Kidney (tissue), 14 donors: ENCODE results near the gene STXBP6. TPM values are rescaled to one million over a fixed set of nuclear protein-coding genes. Genes with fewer than 3 reads are reported as not detected.

ENCODE experiments used
- DNase-seq, 5 donors: peaks; one replicate each; pipeline ENCODE4 v3.0.0-alpha.2; 2013 to 2020
- FAIRE-seq: peaks from 2 replicates; lab custom pipeline; 2012; peaks lifted over from hg19 to GRCh38; lab: Jason Lieb, UNC
- H3K27ac ChIP-seq, 2 donors: one replicate each; pipeline ENCODE4 v1.7.0; 2013; ENCODE audit warnings: low read depth in 2 of 2, low read length in 2 of 2, inconsistent platforms in 1 of 2
- H3K27me3 ChIP-seq: one replicate; pipeline ENCODE4 v1.7.1; 2013; ENCODE audit warnings: low read length, inconsistent platforms; ENCODE audit not compliant: control insufficient read depth, insufficient read depth
- H3K36me3 ChIP-seq, 3 donors: one replicate each; pipeline versions ENCODE4 v1.7.0 to v1.7.1; 2013; ENCODE audit warnings: low read length in 3 of 3, control low read depth in 1 of 3, inconsistent platforms in 1 of 3; ENCODE audit not compliant: insufficient read depth in 3 of 3, control insufficient read depth in 2 of 3
- H3K4me1 ChIP-seq, 3 donors: one replicate each; pipeline versions ENCODE4 v1.7.0 to v1.7.1; 2013; ENCODE audit warnings: low read length in 3 of 3, inconsistent platforms in 1 of 3, low read depth in 1 of 3; ENCODE audit not compliant: control insufficient read depth in 2 of 3, insufficient read depth in 2 of 3
- H3K4me3 ChIP-seq, 3 donors: one replicate each; pipeline versions ENCODE4 v1.7.0 to v1.8.1; 2013; ENCODE audit warnings: low read length in 3 of 3, control low read depth in 1 of 3, inconsistent platforms in 1 of 3
- H3K9ac ChIP-seq, 3 donors: one replicate each; pipeline versions ENCODE4 v1.7.0 to v1.7.1; 2013; ENCODE audit warnings: low read length in 3 of 3, control low read depth in 1 of 3, inconsistent platforms in 1 of 3
- H3K9me3 ChIP-seq, 3 donors: one replicate each; pipeline versions ENCODE4 v1.7.0 to v1.7.1; 2013; ENCODE audit warnings: low read length in 3 of 3, control low read depth in 1 of 3, inconsistent platforms in 1 of 3; ENCODE audit not compliant: control insufficient read depth in 2 of 3, insufficient read depth in 1 of 3
- intact Hi-C: fragments of 100-400 bp; cut with DNase I; formaldehyde crosslinking; loops from one replicate; pipeline ENCODE4 v1.11.1; 2022
- polyA plus RNA-seq: library from polyadenylated mRNA; stranded (reverse); fragments of 350-450 nt; fragmentation: Illumina TruSeq; extraction: RNeasy Lipid Tissue Mini Kit (QIAGEN cat#74804); gene quantifications from one replicate; pipeline ENCODE4 v1.2.3, GENCODE V29; 2014; ENCODE audit warnings: low read depth, low replicate concordance; ENCODE audit not compliant: insufficient read depth
- total RNA-seq: library from RNA; stranded (reverse); fragmentation: NEBNext Ultra II Directional; extraction: Animal tissue kit (Norgen Biotek cat#: 25700); gene quantifications from one replicate; pipeline ENCODE4 v1.2.1, GENCODE V29; 2021
- TF ChIP-seq, protein P1 (sequence below): IDR thresholded peaks from 3 replicates; pipeline ENCODE4 v1.5.1; 2012; ENCODE audit warnings: mild to moderate bottlenecking, moderate library complexity, borderline replicate concordance; ENCODE audit not compliant: insufficient read depth; ENCODE audit errors: extremely low read depth
- donor health status: control.
- donor health status: control.
- donor health status: control.
- donor health status: control.
- donor health status: control.
- donor health status: DM: yes; HTN: yes; CAD: no.
- donor health status: Normal renal cell carcinoma (clear cell type).

The STXBP6 gene
- total and polyA plus RNA-seq, 2 donors from 2014 or later: 2.8 to 3.9 TPM

DNA sequence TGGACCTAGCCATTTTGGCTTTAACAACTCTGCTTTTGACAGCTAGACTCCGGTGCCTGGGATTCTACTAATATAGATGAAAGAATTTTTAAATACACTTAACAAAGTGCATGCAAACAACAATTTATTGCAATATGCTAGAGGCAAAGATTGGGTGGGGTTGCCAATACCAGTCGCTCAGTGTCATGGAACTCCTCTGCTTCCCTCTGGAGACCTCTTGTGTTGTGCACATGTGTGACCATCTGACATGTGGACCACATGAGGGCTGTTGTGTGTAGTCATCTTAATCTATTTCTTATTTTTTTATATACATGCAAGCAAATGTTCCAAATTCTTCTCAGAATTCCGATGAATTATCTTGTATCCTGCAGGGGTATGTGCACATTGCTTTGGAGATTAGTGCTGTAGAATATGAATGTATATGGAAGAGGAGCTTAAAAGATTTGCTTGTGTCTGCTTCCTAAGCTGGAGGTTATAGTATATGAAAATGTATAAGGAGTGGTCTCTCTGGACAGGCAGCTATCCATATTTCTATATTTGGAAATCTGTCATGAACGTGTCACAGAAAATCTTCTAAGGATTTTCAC, 24.2 kb upstream of the STXBP6 start:
- FAIRE-seq: no peak
- TF ChIP-seq, protein P1, sequence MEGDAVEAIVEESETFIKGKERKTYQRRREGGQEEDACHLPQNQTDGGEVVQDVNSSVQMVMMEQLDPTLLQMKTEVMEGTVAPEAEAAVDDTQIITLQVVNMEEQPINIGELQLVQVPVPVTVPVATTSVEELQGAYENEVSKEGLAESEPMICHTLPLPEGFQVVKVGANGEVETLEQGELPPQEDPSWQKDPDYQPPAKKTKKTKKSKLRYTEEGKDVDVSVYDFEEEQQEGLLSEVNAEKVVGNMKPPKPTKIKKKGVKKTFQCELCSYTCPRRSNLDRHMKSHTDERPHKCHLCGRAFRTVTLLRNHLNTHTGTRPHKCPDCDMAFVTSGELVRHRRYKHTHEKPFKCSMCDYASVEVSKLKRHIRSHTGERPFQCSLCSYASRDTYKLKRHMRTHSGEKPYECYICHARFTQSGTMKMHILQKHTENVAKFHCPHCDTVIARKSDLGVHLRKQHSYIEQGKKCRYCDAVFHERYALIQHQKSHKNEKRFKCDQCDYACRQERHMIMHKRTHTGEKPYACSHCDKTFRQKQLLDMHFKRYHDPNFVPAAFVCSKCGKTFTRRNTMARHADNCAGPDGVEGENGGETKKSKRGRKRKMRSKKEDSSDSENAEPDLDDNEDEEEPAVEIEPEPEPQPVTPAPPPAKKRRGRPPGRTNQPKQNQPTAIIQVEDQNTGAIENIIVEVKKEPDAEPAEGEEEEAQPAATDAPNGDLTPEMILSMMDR: no peak

GRCh38 chr14:25069879-25070278, 19.9 kb upstream of the STXBP6 start:
- FAIRE-seq (no peak), DNase-seq (no peak)
- H3K27me3 ChIP-seq: no peaks in the 10 kb centered on the region
- no peaks in the 10 kb centered on the region for H3K9me3 ChIP-seq
- H3K4me1 ChIP-seq: no peaks in the 10 kb centered on the region
- H3K4me3 ChIP-seq: no peak overlapping the region
- intact Hi-C loops: no loop called here
- no peak overlapping the region for H3K9ac ChIP-seq
- no peak overlapping the region for H3K27ac ChIP-seq
- TF ChIP-seq, protein P1: no peak
- H3K36me3 ChIP-seq: no peaks in the 10 kb centered on the region

More for the DNA sequence above, 24.2 kb upstream of the STXBP6 start:
- intact Hi-C loops: no loop called here
- Histone ChIP-seq H3K27ac (no peak overlapping the region), H3K27me3 (no peaks in the 10 kb centered on the region), H3K9me3 (no peaks in the 10 kb centered on the region), H3K36me3 (no peaks in the 10 kb centered on the region), H3K4me1 (no peaks in the 10 kb centered on the region), H3K4me3 (no peak overlapping the region), H3K9ac (no peak overlapping the region)
- no peak for DNase-seq

- FAIRE-seq (no peak), DNase-seq (no peak)
- Histone ChIP-seq H3K9me3 (no peaks in the 10 kb centered on the region), H3K36me3 (no peaks in the 10 kb centered on the region), H3K9ac (no peak overlapping the region), H3K4me1 (no peaks in the 10 kb centered on the region), H3K27ac (no peak overlapping the region), H3K4me3 (no peak overlapping the region), H3K27me3 (no peaks in the 10 kb centered on the region)
- intact Hi-C loops: no loop called here
- TF ChIP-seq, protein P1: no peak
Observed at GRCh38 chr14:25067600-25067999, 17.7 kb upstream of the STXBP6 start.

DNA sequence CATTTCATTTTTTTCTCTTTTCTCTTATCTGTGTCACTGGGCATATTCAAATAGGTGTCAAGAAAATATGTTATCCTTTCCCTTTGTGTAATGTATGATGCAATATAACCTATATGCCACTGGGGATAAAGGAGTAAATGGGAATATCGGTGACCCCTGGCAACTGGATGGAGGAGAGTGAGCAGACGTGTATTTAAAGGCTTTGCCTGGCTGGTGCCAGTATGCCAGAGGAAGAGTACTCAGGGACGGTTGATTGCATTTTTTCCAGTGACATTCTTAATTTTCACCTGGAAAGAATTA, 12.0 kb upstream of the STXBP6 start:
- FAIRE-seq (no peak), DNase-seq (no peak)
- H3K36me3 ChIP-seq: no peaks in the 10 kb centered on the region
- H3K27ac ChIP-seq: no peak overlapping the region
- no peaks in the 10 kb centered on the region for H3K9me3 ChIP-seq
- no peaks in the 10 kb centered on the region for H3K4me1 ChIP-seq
- intact Hi-C loops: no loop called here
- TF ChIP-seq, protein P1: no peak
- no peaks in the 10 kb centered on the region for H3K27me3 ChIP-seq
- no peak overlapping the region for H3K9ac ChIP-seq
- H3K4me3 ChIP-seq: no peak overlapping the region
